Karpas-422 (cell line): ENCODE results near the gene ITGA11. TPM values are rescaled to one million over a fixed set of nuclear protein-coding genes. Genes with fewer than 3 reads are reported as not detected.
"Not testable (repeated sequence)": the region's sequence is repeated elsewhere in the genome, so short reads cannot be mapped to it uniquely, and the experiment has no call there.

Experiments used
- DNase-seq: peaks from one replicate; pipeline ENCODE4 v3.0.0-alpha.2; 2015
- H2AFZ ChIP-seq: fragments of 200-600 bp; sonication (generic); 2 replicates; pipeline ENCODE4 v1.6.1; 2014; ENCODE audit warnings: antibody characterized with exemption, low read length, mixed read lengths
- H3K27ac ChIP-seq: fragments of 200-600 bp; sonication (generic); 2 replicates; pipeline ENCODE4 v1.5.1; 2014; ENCODE audit warnings: mild to moderate bottlenecking, low read length, moderate library complexity
- H3K27me3 ChIP-seq: fragments of 200-600 bp; sonication (generic); 2 replicates; pipeline ENCODE4 v1.6.1; 2014; ENCODE audit warnings: low read length, mixed read lengths
- H3K36me3 ChIP-seq: fragments of 200-600 bp; sonication (generic); 2 replicates; pipeline ENCODE4 v1.6.1; 2014; ENCODE audit warnings: low read length, mixed read lengths; ENCODE audit not compliant: insufficient read depth
- H3K4me1 ChIP-seq: fragments of 200-600 bp; sonication (generic); 2 replicates; pipeline ENCODE4 v1.6.1; 2014; ENCODE audit warnings: mild to moderate bottlenecking, low read length, mixed read lengths
- H3K4me2 ChIP-seq: fragments of 200-600 bp; sonication (generic); 2 replicates; pipeline ENCODE4 v1.6.1; 2014; ENCODE audit warnings: low read length, low read depth, mild to moderate bottlenecking; ENCODE audit not compliant: poor library complexity, severe bottlenecking
- H3K4me3 ChIP-seq: fragments of 200-600 bp; sonication (generic); 2 replicates; pipeline ENCODE4 v1.5.1; 2014; ENCODE audit warnings: mild to moderate bottlenecking, antibody characterized with exemption, low read length, mixed read lengths
- H3K79me2 ChIP-seq: fragments of 200-600 bp; sonication (generic); 2 replicates; pipeline ENCODE4 v1.6.1; 2014; ENCODE audit warnings: mild to moderate bottlenecking, low read length, mixed read lengths
- H3K9ac ChIP-seq: fragments of 200-600 bp; sonication (generic); 2 replicates; pipeline ENCODE4 v1.6.0; 2014; ENCODE audit warnings: low read length
- H3K9me2 ChIP-seq: fragments of 200-600 bp; sonication (generic), shearing (Covaris generic); replicated peaks from 2 replicates; pipeline ENCODE4 v1.6.0; 2014; ENCODE audit warnings: mild to moderate bottlenecking, low read length, moderate library complexity; ENCODE audit not compliant: insufficient read depth
- H3K9me3 ChIP-seq: fragments of 300-700, 200-600 bp; sonication (generic); 2 replicates; pipeline ENCODE4 v1.6.1; 2014; ENCODE audit warnings: low read length, mixed read lengths
- H4K20me1 ChIP-seq: fragments of 200-600 bp; sonication (generic); 2 replicates; pipeline ENCODE4 v1.6.1; 2014; ENCODE audit warnings: mild to moderate bottlenecking, antibody characterized with exemption, low read length, low read depth; ENCODE audit not compliant: insufficient read depth
- total RNA-seq: library from RNA; depleted of rRNA; stranded (reverse); fragments of >200 nt; shearing (Covaris generic); gene quantifications from 2 replicates; pipeline ENCODE4 v1.2.3, GENCODE V29; 2014; ENCODE audit warnings: low replicate concordance

The ITGA11 gene
- total RNA-seq, 1 experiment from 2014 or later: not detected

DNA sequence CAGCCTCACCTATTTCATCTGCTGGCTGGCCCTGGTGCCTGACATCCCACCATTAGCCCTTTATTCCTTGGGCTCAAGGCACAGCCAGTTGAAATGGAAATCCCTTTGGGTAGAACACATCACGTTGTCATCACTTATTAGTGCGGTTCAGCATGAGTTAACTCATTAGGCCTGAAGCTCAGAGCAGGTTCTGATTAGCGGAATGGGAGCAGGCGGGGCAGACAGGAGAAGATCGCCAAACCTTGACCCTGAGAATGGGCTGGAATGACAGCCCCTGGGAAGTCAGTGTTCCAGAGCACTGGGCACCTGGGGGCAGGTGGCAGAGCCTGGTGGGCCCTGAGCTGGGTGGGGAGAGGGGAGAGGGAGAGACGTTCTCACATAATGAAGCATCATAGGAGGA lies 5.8 kb downstream of the ITGA11 start:
- Histone ChIP-seq H3K27me3 (no peaks in the 10 kb centered on the region), H3K9ac (no peak overlapping the region), H3K36me3 (no peaks in the 10 kb centered on the region), H2AFZ (no peak overlapping the region), H3K27ac (no peak overlapping the region), H3K9me2 (no peaks in the 10 kb centered on the region), H3K79me2 (no peaks in the 10 kb centered on the region), H3K4me1 (no peaks in the 10 kb centered on the region), H3K9me3 (no peaks in the 10 kb centered on the region), H4K20me1 (no peaks in the 10 kb centered on the region), H3K4me2 (no peak overlapping the region), H3K4me3 (no peak overlapping the region)
- DNase-seq: no peak

DNA sequence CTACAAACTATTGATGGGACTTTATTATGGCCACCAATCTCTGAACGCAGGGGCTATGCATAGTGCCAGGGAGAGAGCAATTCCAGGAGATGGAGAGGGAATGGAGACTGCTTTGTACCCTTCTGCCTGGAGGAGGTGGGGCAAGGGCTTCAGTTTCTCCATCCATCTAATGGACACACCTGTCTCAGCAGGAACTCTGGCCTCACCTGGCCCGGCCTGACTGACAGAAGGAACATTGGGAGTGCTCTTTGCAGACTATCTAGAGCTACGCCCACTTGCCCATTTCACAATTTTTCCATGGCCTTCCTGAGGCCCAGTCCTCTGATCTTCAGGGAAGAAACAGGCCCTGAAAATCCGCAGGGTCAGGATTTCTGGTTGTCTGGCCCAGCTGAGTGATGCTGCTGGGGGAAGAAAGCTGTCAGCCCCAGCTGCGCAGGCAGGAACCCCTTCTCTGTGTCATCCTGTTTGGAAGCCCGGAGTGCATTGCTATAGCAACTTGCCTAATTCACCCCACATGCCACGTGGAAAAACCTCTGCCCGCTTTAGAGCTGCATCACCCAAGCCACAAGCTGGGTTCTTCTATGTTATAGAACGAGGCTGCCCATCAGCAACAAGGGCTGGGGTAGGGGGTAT lies 6.4 kb downstream of the ITGA11 start:
- Histone ChIP-seq H3K4me3 (no peak overlapping the region), H3K27ac (no peak overlapping the region), H3K9ac (no peak overlapping the region), H4K20me1 (no peaks in the 10 kb centered on the region), H3K36me3 (no peaks in the 10 kb centered on the region), H3K9me3 (no peaks in the 10 kb centered on the region), H2AFZ (no peak overlapping the region), H3K4me2 (no peak overlapping the region), H3K9me2 (no peaks in the 10 kb centered on the region), H3K79me2 (no peaks in the 10 kb centered on the region), H3K4me1 (no peaks in the 10 kb centered on the region), H3K27me3 (no peaks in the 10 kb centered on the region)
- no peak for DNase-seq

DNA sequence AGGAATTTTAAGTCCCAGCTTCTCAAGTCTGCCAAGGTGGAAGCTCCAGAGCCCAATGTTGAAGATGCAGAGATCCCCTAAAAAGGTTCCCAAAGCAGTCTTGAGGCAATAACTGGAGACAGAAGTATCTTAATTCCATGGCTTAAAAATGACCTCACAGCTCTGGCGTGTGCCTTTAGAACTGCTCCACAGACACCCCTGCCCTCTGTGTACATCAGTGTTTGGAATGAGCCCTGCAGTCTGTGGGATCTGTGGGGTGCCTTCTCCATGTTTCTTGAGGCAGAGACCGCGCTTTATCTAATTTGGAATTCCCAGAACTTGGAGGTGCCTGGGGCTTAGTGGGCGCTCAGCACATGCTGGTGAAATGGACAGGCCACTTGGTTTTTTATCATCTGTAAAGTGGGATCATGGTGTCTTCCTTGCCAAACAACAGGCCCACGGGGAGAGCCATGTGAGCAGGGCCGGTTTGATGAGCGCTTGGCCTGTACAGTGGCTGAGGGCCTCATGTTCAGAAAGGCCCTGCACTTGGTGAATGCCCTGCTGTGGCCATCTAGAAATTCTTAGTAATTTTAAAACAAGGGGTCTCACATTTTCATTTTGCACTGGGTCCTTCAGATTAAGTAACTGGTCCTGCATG lies 7.1 kb downstream of the ITGA11 start:
- DNase-seq: no peak
- no peak overlapping the region for H3K9ac ChIP-seq
- H3K9me2 ChIP-seq: no peaks in the 10 kb centered on the region
- H3K27ac ChIP-seq: no peak overlapping the region
- H4K20me1 ChIP-seq: no peaks in the 10 kb centered on the region
- H3K36me3 ChIP-seq: no peaks in the 10 kb centered on the region
- H3K27me3 ChIP-seq: no peaks in the 10 kb centered on the region
- H3K4me1 ChIP-seq: no peaks in the 10 kb centered on the region
- no peaks in the 10 kb centered on the region for H3K79me2 ChIP-seq
- H3K4me2 ChIP-seq: no peak overlapping the region
- H2AFZ ChIP-seq: no peak overlapping the region
- H3K9me3 ChIP-seq: no peaks in the 10 kb centered on the region
- no peak overlapping the region for H3K4me3 ChIP-seq

DNA sequence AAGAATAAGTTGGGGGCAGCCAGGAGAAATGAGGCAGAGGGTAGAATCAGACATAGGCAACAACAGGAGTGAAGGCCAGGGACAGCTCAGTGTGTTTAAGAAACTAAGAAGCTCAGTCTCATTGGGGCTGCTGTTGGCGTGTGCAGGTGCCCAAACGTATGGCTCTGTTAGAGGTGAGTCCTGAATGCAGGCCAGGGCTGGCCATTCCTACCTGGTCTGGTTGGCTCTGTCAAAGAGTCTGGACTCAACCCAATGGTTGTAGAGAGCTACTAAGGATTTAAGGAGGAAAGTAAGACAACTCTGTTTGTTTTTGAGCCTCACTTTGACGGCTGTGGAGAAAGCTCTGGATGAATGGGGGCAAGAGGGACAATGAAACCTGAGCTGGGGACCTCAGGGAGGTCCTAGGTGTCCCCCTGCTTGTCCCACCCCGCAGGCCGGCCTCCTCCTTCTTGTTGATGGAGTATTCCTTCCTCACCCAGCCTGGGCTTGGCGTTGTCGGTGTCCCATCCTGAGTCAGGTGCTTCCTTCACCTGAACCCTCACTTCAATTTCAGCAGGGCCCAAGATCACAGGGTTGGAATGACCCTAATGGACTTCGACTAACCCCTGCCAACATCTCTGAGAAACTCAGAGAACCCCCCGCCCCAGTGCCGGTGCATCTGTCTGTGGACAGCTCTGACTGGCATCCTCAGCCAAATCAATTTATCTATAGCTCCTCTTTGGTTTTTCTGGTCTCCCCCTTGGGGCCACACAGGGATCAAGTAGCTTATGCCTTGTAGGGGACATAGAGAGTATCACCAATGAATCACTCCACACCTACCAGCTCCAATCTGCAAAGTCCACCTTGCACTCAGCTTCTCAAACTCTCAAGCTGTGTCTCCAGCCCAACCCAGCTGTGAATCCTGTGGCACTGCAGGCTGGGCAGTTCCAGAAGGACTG lies 8.3 kb downstream of the ITGA11 start:
- Histone ChIP-seq H4K20me1 (0 out of 2 replicates have a peak, but pooled peaks cover 4% of the 10 kb centered on the region), H3K79me2 (no peaks in the 10 kb centered on the region), H3K9me2 (no peaks in the 10 kb centered on the region), H2AFZ (no peak overlapping the region), H3K9ac (no peak overlapping the region), H3K36me3 (no peaks in the 10 kb centered on the region), H3K27ac (no peak overlapping the region), H3K4me3 (no peak overlapping the region), H3K9me3 (no peaks in the 10 kb centered on the region), H3K4me1 (no peaks in the 10 kb centered on the region), H3K4me2 (no peak overlapping the region), H3K27me3 (no peaks in the 10 kb centered on the region)
- no peak for DNase-seq

DNA sequence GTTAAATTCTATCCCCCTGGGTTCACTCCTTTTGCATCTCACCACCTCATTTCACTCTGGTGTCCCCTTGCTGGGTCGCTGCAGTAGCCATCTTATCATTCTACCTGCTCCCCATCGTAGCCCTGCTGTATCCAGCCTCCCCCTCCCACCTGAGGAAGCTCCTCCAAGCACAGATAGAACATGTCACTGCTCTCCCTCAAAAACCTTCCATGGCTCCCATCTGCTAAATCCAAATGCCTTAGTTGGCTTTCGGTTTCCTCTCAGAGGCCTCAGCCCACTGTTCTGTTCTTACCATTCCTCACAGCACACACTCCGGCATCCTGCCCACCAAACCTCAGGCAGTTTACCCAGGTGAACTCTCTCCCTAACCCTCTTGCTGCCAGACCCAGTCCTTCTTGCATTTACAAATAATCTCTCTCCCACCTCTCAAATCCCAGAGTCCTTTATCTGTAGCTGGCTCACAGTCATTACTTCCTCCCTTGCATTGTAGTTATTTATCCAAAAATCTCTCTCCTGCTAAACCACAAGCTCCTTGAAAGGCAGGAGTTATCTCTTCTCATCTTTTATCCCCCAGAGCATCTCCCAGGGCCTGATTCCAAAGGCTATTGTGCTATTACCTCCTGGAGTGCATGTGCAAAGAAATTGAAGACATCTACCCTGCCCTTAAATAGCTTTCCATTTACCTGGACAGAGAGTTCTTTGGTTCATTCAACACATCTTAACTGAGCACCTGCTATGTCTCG lies 9.4 kb downstream of the ITGA11 start:
- not testable (repeated sequence) for H3K4me2 ChIP-seq, DNase-seq, H3K4me3 ChIP-seq, H3K9me2 ChIP-seq, H4K20me1 ChIP-seq, H3K9ac ChIP-seq, H3K36me3 ChIP-seq, H3K27ac ChIP-seq, H3K79me2 ChIP-seq, H3K9me3 ChIP-seq, H3K4me1 ChIP-seq, H3K27me3 ChIP-seq, H2AFZ ChIP-seq

DNA sequence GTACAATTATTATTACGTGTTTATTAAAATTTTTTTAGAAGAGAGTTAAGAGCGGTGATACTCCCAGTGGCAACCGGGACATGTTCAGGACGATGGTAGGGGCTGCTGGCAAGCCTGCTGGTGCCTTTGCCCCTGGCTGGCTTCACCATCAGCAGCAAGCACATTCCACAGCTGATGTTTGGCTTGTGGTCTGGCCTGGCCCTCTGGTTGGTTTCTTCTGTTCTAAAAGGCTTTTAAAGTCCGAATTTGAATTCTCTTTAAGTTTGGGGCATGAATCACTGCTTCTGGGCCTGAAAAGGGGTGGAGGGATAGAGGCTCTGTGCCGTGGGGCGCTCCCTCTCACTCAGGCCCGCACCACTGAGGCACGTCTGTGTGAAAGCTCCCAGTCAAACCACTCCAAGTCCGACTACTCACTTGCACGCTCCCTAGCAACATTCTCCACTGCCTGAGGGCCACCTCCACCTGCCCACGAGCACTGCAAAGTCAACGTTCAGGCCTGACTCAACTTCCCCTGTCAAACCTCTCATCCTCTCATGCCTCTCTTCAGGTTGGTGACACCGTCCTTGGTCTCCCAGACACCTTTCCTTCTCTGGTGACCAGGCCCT lies 10.1 kb downstream of the ITGA11 start:
- H3K36me3 ChIP-seq: no peaks in the 10 kb centered on the region

DNA sequence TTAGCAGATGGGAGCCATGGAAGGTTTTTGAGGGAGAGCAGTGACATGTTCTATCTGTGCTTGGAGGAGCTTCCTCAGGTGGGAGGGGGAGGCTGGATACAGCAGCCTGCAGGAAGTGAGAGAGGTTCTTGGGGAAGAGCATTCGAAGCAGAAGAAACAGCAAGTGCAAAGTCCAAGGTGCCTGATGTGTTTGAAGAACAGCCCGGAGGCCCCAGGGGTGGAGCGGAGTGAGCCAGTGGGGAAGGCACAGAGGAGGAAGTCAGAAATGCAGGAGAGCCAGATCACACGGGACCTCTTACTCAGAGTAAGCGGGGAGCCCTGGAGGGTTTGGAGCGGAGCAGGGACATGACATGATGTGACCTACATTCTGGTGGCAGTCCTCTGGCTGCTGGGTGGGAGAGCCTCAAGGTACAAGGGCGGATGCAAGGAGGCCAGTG lies 10.8 kb downstream of the ITGA11 start:
- H3K79me2 ChIP-seq: no peaks in the 10 kb centered on the region
- H2AFZ ChIP-seq: no peak overlapping the region
- 0 out of 2 replicates have a peak, but pooled peaks cover 4% of the 10 kb centered on the region for H4K20me1 ChIP-seq
- H3K9me3 ChIP-seq: no peaks in the 10 kb centered on the region
- H3K27ac ChIP-seq: no peak overlapping the region
- no peaks in the 10 kb centered on the region for H3K36me3 ChIP-seq
- H3K9ac ChIP-seq: no peak overlapping the region
- no peak for DNase-seq
- no peak overlapping the region for H3K4me3 ChIP-seq
- H3K27me3 ChIP-seq: no peaks in the 10 kb centered on the region
- no peak overlapping the region for H3K4me2 ChIP-seq
- H3K9me2 ChIP-seq: no peaks in the 10 kb centered on the region
- no peaks in the 10 kb centered on the region for H3K4me1 ChIP-seq

More for the DNA sequence above, 10.1 kb downstream of the ITGA11 start:
- no peaks in the 10 kb centered on the region for H3K79me2 ChIP-seq
- no peaks in the 10 kb centered on the region for H3K27me3 ChIP-seq
- no peaks in the 10 kb centered on the region for H3K9me3 ChIP-seq
- H3K9me2 ChIP-seq: no peaks in the 10 kb centered on the region
- H3K27ac ChIP-seq: no peak overlapping the region
- H2AFZ ChIP-seq: no peak overlapping the region
- DNase-seq: no peak
- H3K4me1 ChIP-seq: no peaks in the 10 kb centered on the region
- no peak overlapping the region for H3K4me2 ChIP-seq
- H4K20me1 ChIP-seq: 0 out of 2 replicates have a peak, but pooled peaks cover 4% of the 10 kb centered on the region
- H3K9ac ChIP-seq: no peak overlapping the region
- H3K4me3 ChIP-seq: no peak overlapping the region
